ENCODE data around the gene DNAH6.

GRCh38 chr2:84717302-84717701, 201.0 kb downstream of the DNAH6 start:
- TF ChIP-seq GATA2 (IDR thresholded peaks at IDR 0.05; ENCODE audit: low read depth, low read length) (no peak), GATA3 (IDR thresholded peaks at IDR 0.05; ENCODE audit: low read depth, low read length) (no peak)

Measured in SH-SY5Y (cell line).